ENCODE data around the gene ACHE.

GRCh38 chr7:100893318-100893895 is 2.3 kb downstream of the ACHE start:
- TF ChIP-seq CTCF (conservative IDR thresholded peaks at IDR 0.05; ENCODE audit: low read length) (no peak), EZH2phosphoT487 (IDR thresholded peaks at IDR 0.05; ENCODE audit: borderline replicate concordance, low read depth, low read length) (no peak)

Data from OCI-LY7 (cell line).